ELF-1 (cell line): Measurements from ENCODE around the gene UPK3B.
"Not testable (repeated sequence)": the region's sequence is repeated elsewhere in the genome, so short reads cannot be mapped to it uniquely, and the experiment has no call there.

ENCODE experiments used
- DNase-seq: peaks from one replicate; pipeline ENCODE4 v3.0.0-alpha.2; 2016; ENCODE audit warnings: low read depth, low spot score

Gene UPK3B

GRCh38 chr7:76492139-76492538, 18.2 kb upstream of the UPK3B start:
- DNase-seq, result not testable (repeated sequence)

DNA sequence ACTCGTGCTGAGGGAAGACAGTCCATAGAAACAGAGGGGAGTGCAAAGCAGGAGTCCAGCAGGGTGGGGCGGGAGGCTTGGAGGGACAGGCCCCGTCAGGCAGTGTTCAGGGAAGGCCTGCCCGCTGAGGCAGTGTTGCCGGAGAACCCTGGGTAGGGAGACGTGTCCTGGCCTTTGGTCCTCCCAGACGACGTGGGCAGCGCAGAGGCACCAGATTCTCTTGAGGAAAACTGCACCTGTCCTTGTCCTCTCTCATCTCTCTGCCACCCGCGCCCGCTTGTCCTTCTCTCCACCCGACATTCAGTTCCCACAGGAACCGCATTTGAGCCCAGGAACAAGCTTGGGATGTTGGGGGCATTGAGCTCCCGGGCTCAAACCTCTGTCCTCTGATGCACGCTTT, 14.6 kb upstream of the UPK3B start:
- DNase-seq, result not testable (repeated sequence)

DNA sequence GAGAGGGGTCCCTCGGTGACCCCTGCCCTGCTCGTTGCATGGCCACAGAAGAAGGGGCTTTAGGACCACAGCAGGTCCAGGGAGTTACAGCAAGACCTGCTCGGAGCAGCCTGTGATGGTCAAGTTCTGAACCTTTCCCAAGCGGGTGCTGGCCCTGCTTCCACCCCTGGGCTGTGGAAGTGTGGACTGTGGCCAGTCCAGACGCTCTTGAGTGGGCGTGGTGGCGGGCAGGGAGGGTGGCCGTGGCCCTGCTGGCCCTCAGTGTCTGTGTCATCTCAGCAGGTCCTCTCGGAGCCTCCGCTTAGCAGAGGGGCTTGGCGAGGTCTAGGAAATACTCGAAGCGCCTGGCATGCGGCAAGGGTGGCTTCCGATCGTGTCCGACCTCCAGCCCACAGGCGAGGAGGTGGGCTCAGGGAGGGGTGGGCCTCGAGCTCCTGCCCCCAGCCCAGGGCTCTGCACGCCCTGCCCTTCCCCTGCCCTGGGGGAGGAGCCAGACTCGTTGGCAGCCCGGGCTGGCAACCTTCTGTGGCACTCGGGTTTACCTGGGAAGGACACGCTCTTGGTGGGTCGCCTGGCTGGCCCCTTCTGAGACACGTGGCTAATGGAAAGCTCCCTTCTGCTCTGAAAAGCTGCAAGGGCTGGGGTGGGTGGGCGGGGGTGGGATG, 12.3 kb upstream of the UPK3B start:
- not testable (repeated sequence) for DNase-seq

- DNase-seq, result not testable (repeated sequence)
These were observed 11.7 kb upstream of the UPK3B start for GRCh38 chr7:76498583-76499200.

DNA sequence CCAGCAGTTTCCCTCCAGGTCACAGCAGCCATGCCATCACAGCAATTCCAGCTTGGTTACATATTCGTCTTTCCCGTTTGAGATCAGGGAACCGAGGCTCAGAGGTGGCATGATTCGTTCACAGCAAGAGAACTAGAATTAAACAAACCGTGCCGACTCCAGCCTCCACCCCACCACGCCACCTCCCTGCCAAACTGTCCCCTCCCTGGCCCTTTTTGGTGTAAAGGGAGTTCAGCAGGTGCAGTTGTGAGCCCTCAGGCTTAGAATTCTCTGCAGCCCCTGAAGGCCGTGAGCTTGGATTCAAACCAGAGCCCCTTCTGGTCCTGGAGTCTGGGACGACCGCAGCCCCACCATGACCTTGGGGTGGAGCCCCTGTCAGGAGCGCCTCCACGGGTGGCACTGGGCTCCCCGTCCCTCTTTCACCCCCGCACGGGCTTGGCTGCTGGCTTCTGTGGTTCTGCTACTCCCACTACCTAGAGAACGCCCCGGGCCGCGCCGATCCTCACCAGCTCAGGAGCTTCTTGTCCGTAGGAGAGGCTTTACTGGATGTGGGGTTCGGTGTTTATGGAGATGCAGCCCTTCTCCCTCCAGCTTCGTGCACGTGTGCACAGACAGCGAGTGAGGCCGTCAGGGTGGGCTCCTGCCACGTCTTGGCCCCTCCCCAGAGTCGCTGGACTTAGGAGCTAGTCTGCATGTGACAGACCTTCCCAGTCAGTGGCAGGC, 11.0 kb upstream of the UPK3B start:
- not testable (repeated sequence) for DNase-seq

DNA sequence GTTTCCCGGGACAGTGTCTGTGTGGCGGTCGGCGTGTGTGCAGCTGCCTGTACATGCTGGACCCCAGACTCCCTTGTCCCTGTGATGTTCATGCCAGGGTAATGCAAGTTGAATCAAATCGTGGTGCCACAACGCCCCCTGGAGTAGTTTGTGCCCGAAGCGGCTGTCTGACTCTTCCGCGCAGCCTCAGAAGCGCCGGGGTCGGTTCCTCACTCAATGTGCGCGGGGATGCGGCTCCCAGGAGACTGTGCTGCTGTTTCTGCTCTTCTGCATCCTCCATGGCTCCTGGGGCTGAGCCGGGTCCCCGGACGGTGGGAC, 10.5 kb upstream of the UPK3B start:
- not testable (repeated sequence) for DNase-seq

- not testable (repeated sequence) for DNase-seq
These were observed 8.1 kb upstream of the UPK3B start for GRCh38 chr7:76502224-76502623.

GRCh38 chr7:76502836-76503235, 7.5 kb upstream of the UPK3B start:
- not testable (repeated sequence) for DNase-seq

GRCh38 chr7:76503244-76503643, 7.1 kb upstream of the UPK3B start:
- DNase-seq, result not testable (repeated sequence)

- not testable (repeated sequence) for DNase-seq
These were observed 5.8 kb upstream of the UPK3B start for GRCh38 chr7:76504351-76505167.

- no peak for DNase-seq
These were observed 4.9 kb upstream of the UPK3B start for GRCh38 chr7:76505168-76506080.

DNA sequence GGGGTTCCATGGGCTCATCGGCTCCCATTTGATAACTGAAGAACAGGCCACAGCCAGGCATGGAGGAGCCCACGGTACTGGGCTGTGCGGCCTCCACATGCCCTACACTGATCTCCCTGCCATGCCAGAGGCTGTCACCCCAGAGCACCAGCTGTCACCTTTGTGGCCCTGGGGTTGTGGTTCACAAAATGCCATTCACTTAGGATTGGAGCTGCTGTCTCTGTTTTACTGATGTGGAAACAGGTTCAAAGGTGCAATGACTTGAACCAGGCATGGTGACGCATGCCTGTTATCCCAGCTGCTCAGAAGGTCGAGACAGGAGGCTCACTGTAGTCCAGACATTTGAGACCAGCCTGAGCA, 4.3 kb upstream of the UPK3B start:
- DNase-seq, result no peak

DNA sequence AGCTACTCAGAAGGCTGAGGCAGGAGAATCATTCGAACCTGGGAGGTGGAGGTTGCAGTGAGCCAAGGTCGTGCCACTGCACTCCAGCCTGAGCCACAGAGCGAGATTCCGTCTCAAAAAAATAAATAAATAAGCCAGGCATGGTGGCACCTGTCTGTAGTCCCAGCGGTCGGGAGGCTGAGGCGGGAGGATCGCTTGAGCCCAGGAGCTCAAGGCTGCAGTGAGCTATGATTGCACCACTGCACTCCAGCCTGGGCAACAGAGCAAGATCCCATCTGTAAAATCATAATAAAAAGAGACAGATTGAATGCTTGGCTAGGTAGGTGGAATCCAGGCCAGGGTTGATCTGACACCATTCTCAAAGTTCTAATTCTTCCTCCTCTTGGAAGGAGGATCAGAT, 3.7 kb upstream of the UPK3B start:
- DNase-seq, result not testable (repeated sequence)

DNA sequence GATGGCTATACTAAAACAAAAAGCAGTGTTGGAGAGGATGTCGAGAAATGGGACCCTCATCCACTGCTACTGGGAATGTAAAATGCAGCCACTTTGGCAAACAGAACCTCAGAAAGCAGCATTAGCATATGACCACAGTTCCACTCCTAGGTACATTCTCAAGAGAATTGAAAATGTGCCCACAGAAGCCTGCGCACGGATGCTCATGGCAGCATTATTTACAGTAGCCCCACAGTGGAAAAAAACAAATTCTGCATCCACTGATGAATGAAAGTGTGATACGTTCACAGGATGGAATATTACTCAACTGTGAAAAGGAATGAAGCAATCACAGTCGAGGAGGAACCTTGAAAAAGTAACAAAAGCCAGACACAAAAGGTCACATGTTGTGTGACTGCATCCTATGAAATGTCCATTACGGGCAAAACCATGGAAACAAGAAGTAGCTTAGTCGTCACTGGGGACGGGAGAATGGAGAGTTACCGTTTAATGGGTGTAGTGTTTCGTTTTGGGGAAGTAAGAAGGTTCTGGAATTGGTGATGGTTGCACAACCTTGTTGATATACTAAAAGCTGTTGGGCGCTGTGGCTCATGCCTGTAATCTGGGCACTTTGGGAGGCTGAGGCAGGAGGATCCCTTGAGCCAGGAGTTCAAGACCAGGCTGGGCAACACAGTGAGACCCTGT, 2.5 kb upstream of the UPK3B start:
- no peak for DNase-seq

DNA sequence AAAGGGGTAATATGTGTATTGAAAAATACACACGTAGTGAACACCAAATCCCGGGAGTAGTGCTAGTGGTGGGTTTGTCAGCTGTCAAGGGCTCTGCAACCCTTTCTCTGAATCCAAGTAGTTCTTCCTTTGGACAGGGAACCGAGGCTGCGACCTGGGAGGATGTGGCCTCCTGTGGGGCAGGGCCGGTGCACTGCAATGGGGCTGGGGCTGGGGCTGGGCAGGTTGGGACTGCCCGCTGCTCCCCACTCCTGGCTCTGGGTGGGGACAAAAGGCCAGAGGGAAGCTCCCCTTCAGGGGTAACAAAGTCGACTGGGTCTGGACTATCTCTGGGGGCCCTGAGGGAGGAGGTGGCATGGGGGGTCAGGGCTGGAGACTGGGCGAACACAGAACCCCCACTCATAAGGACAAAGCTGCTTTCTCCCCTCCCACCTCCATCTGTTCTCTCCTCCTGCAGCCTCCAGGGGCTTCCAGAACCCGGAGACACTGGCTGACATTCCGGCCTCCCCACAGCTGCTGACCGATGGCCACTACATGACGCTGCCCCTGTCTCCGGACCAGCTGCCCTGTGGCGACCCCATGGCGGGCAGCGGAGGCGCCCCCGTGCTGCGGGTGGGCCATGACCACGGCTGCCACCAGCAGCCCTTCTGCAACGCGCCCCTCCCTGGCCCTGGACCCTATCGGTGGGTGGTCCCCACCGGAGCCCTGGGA, 1.0 kb downstream of the UPK3B start:
- DNase-seq, result not testable (repeated sequence)

DNA sequence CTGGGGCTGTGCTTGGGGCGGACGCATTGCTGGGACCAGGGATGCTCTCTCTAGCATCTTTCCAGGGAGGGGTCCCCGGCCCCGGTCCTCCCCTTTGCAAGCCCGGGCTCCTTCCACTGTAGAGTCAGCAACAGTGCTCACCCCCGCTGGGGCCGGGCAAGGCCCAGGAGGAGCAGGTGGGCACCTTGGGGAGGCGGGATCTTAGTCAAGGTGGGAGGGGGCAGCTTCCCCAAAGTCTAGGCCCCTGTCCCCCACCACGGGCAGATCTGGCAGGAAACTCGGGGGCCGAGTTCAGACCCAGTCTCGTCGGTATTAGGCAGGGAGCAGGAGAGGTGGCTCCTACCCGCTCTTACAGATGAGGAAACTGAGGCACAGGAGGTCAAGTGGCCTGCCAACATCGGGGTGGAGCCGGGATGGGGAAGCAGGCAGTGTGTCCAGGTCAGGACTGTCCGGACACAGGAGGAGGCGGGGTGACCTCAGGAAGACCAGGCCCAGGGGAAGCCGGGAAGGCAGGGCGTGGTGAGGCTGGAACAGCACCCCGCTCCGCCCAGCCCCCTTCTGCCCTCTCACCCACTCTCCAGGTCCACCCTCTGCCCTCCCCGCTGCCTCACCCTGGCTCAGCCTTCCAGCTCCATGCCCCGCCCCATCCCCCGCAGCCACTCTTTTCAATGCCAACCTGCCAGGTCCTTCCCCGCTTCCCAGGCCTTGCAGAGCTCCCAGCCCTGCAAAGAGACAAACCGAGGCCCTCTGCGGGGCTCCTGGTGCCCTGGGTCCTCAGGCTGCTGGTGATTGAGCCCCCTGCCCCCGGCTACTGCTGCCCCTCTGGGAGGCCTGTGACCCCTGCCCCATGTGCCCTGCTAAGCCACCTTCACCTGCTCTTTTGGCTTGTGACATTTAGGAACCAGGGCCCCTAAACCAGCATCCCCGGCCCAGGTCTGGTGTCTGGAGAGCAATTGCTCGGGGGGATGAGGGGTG, 1.8 kb downstream of the UPK3B start:
- not testable (repeated sequence) for DNase-seq

- DNase-seq, result peak; percentile 50
These were observed 2.8 kb downstream of the UPK3B start for GRCh38 chr7:76512941-76513816.
